Measurements from ENCODE around the gene CCDC92.

Gene CCDC92

GRCh38 chr12:123943816-123944215 is 28.8 kb downstream of the CCDC92 start:
- H3K9ac ChIP-seq (ENCODE audit: low read depth in 1 of 2, low read length in 2 of 2), result no peak overlapping the region
- peaks cover 9 to 19% of the 10 kb centered on the region in 2 donors for H3K36me3 ChIP-seq (ENCODE audit: control insufficient read depth in 2 of 2, insufficient read depth in 2 of 2, low read length in 2 of 2)
- H3K27me3 ChIP-seq (ENCODE audit: control insufficient read depth in 2 of 2, insufficient read depth in 2 of 2, low read length in 2 of 2), result no peaks in the 10 kb centered on the region
- H3K4me3 ChIP-seq (ENCODE audit: low read length in 2 of 2), result no peak overlapping the region
- no peak overlapping the region for H3K27ac ChIP-seq (ENCODE audit: low read depth in 2 of 2, low read length in 2 of 2)
- no peaks in the 10 kb centered on the region for H3K9me3 ChIP-seq (ENCODE audit: control insufficient read depth in 2 of 2, low read length in 2 of 2)
- no peaks in the 10 kb centered on the region for H3K4me1 ChIP-seq (ENCODE audit: control insufficient read depth in 2 of 2, insufficient read depth in 2 of 2, low read length in 2 of 2)

GRCh38 chr12:123942911-123943648 is 29.6 kb downstream of the CCDC92 start:
- Histone ChIP-seq H3K36me3 (ENCODE audit: control insufficient read depth in 2 of 2, insufficient read depth in 2 of 2, low read length in 2 of 2) (peaks cover 9 to 19% of the 10 kb centered on the region in 2 donors), H3K4me1 (ENCODE audit: control insufficient read depth in 2 of 2, insufficient read depth in 2 of 2, low read length in 2 of 2) (no peaks in the 10 kb centered on the region), H3K27ac (ENCODE audit: low read depth in 2 of 2, low read length in 2 of 2) (no peak overlapping the region), H3K9me3 (ENCODE audit: control insufficient read depth in 2 of 2, low read length in 2 of 2) (no peaks in the 10 kb centered on the region), H3K9ac (ENCODE audit: low read depth in 1 of 2, low read length in 2 of 2) (no peak overlapping the region), H3K4me3 (ENCODE audit: low read length in 2 of 2) (no peak overlapping the region), H3K27me3 (ENCODE audit: control insufficient read depth in 2 of 2, insufficient read depth in 2 of 2, low read length in 2 of 2) (no peaks in the 10 kb centered on the region)

GRCh38 chr12:123942238-123942653 is 30.4 kb downstream of the CCDC92 start:
- no peak overlapping the region for H3K27ac ChIP-seq (ENCODE audit: low read depth in 2 of 2, low read length in 2 of 2)

GRCh38 chr12:123941624-123942237 is 30.9 kb downstream of the CCDC92 start:
- no peak overlapping the region for H3K4me3 ChIP-seq (ENCODE audit: low read length in 2 of 2)
- H3K27ac ChIP-seq (ENCODE audit: low read depth in 2 of 2, low read length in 2 of 2), result no peak overlapping the region
- peaks cover 0 to 3% of the 10 kb centered on the region in 2 donors for H3K4me1 ChIP-seq (ENCODE audit: control insufficient read depth in 2 of 2, insufficient read depth in 2 of 2, low read length in 2 of 2)
- no peaks in the 10 kb centered on the region for H3K27me3 ChIP-seq (ENCODE audit: control insufficient read depth in 2 of 2, insufficient read depth in 2 of 2, low read length in 2 of 2)
- H3K9ac ChIP-seq (ENCODE audit: low read depth in 1 of 2, low read length in 2 of 2), result no peak overlapping the region
- peaks cover 9 to 21% of the 10 kb centered on the region in 2 donors for H3K36me3 ChIP-seq (ENCODE audit: control insufficient read depth in 2 of 2, insufficient read depth in 2 of 2, low read length in 2 of 2)
- H3K9me3 ChIP-seq (ENCODE audit: control insufficient read depth in 2 of 2, low read length in 2 of 2), result no peaks in the 10 kb centered on the region

More at GRCh38 chr12:123942238-123942653, 30.4 kb downstream of the CCDC92 start:
- Histone ChIP-seq H3K4me3 (ENCODE audit: low read length in 2 of 2) (no peak overlapping the region), H3K36me3 (ENCODE audit: control insufficient read depth in 2 of 2, insufficient read depth in 2 of 2, low read length in 2 of 2) (peaks cover 9 to 19% of the 10 kb centered on the region in 2 donors), H3K4me1 (ENCODE audit: control insufficient read depth in 2 of 2, insufficient read depth in 2 of 2, low read length in 2 of 2) (peaks cover 0 to 3% of the 10 kb centered on the region in 2 donors), H3K9me3 (ENCODE audit: control insufficient read depth in 2 of 2, low read length in 2 of 2) (no peaks in the 10 kb centered on the region), H3K27me3 (ENCODE audit: control insufficient read depth in 2 of 2, insufficient read depth in 2 of 2, low read length in 2 of 2) (no peaks in the 10 kb centered on the region), H3K9ac (ENCODE audit: low read depth in 1 of 2, low read length in 2 of 2) (no peak overlapping the region)

- Histone ChIP-seq H3K9ac (ENCODE audit: low read depth in 1 of 2, low read length in 2 of 2) (no peak overlapping the region), H3K27ac (ENCODE audit: low read depth in 2 of 2, low read length in 2 of 2) (no peak overlapping the region), H3K27me3 (ENCODE audit: control insufficient read depth in 2 of 2, insufficient read depth in 2 of 2, low read length in 2 of 2) (no peaks in the 10 kb centered on the region), H3K4me1 (ENCODE audit: control insufficient read depth in 2 of 2, insufficient read depth in 2 of 2, low read length in 2 of 2) (peaks cover 0 to 3% of the 10 kb centered on the region in 2 donors), H3K9me3 (ENCODE audit: control insufficient read depth in 2 of 2, low read length in 2 of 2) (no peaks in the 10 kb centered on the region), H3K36me3 (ENCODE audit: control insufficient read depth in 2 of 2, insufficient read depth in 2 of 2, low read length in 2 of 2) (peaks cover 12 to 25% of the 10 kb centered on the region in 2 donors), H3K4me3 (ENCODE audit: low read length in 2 of 2) (no peak overlapping the region)
These were observed 31.6 kb downstream of the CCDC92 start for GRCh38 chr12:123941000-123941399.

- Histone ChIP-seq H3K27me3 (ENCODE audit: control insufficient read depth in 2 of 2, insufficient read depth in 2 of 2, low read length in 2 of 2) (no peaks in the 10 kb centered on the region), H3K36me3 (ENCODE audit: control insufficient read depth in 2 of 2, insufficient read depth in 2 of 2, low read length in 2 of 2) (peaks cover 12 to 25% of the 10 kb centered on the region in 2 donors), H3K27ac (ENCODE audit: low read depth in 2 of 2, low read length in 2 of 2) (no peak overlapping the region), H3K9me3 (ENCODE audit: control insufficient read depth in 2 of 2, low read length in 2 of 2) (no peaks in the 10 kb centered on the region), H3K4me1 (ENCODE audit: control insufficient read depth in 2 of 2, insufficient read depth in 2 of 2, low read length in 2 of 2) (peaks cover 0 to 3% of the 10 kb centered on the region in 2 donors), H3K9ac (ENCODE audit: low read depth in 1 of 2, low read length in 2 of 2) (no peak overlapping the region), H3K4me3 (ENCODE audit: low read length in 2 of 2) (no peak overlapping the region)
These were observed 32.0 kb downstream of the CCDC92 start for GRCh38 chr12:123940627-123940966.

GRCh38 chr12:123939716-123940626 is 32.7 kb downstream of the CCDC92 start:
- no peak overlapping the region for H3K4me3 ChIP-seq (ENCODE audit: low read length in 2 of 2)
- no peaks in the 10 kb centered on the region for H3K9me3 ChIP-seq (ENCODE audit: control insufficient read depth in 2 of 2, low read length in 2 of 2)
- peaks cover 0 to 3% of the 10 kb centered on the region in 2 donors for H3K4me1 ChIP-seq (ENCODE audit: control insufficient read depth in 2 of 2, insufficient read depth in 2 of 2, low read length in 2 of 2)
- no peaks in the 10 kb centered on the region for H3K27me3 ChIP-seq (ENCODE audit: control insufficient read depth in 2 of 2, insufficient read depth in 2 of 2, low read length in 2 of 2)
- H3K36me3 ChIP-seq (ENCODE audit: control insufficient read depth in 2 of 2, insufficient read depth in 2 of 2, low read length in 2 of 2), result peaks cover 12 to 25% of the 10 kb centered on the region in 2 donors
- no peak overlapping the region for H3K27ac ChIP-seq (ENCODE audit: low read depth in 2 of 2, low read length in 2 of 2)
- H3K9ac ChIP-seq (ENCODE audit: low read depth in 1 of 2, low read length in 2 of 2), result no peak overlapping the region

- Histone ChIP-seq H3K4me3 (ENCODE audit: low read length in 2 of 2) (no peak overlapping the region), H3K9ac (ENCODE audit: low read depth in 1 of 2, low read length in 2 of 2) (no peak overlapping the region), H3K9me3 (ENCODE audit: control insufficient read depth in 2 of 2, low read length in 2 of 2) (no peaks in the 10 kb centered on the region), H3K4me1 (ENCODE audit: control insufficient read depth in 2 of 2, insufficient read depth in 2 of 2, low read length in 2 of 2) (peaks cover 0 to 3% of the 10 kb centered on the region in 2 donors), H3K36me3 (ENCODE audit: control insufficient read depth in 2 of 2, insufficient read depth in 2 of 2, low read length in 2 of 2) (peaks cover 12 to 23% of the 10 kb centered on the region in 2 donors), H3K27me3 (ENCODE audit: control insufficient read depth in 2 of 2, insufficient read depth in 2 of 2, low read length in 2 of 2) (no peaks in the 10 kb centered on the region), H3K27ac (ENCODE audit: low read depth in 2 of 2, low read length in 2 of 2) (no peak overlapping the region)
These were observed 33.8 kb downstream of the CCDC92 start for GRCh38 chr12:123938679-123939480.

- H3K27ac ChIP-seq (ENCODE audit: low read depth in 2 of 2, low read length in 2 of 2), result no peak overlapping the region
- peaks cover 12 to 20% of the 10 kb centered on the region in 2 donors for H3K36me3 ChIP-seq (ENCODE audit: control insufficient read depth in 2 of 2, insufficient read depth in 2 of 2, low read length in 2 of 2)
- no peak overlapping the region for H3K4me3 ChIP-seq (ENCODE audit: low read length in 2 of 2)
- peaks cover 0 to 3% of the 10 kb centered on the region in 2 donors for H3K4me1 ChIP-seq (ENCODE audit: control insufficient read depth in 2 of 2, insufficient read depth in 2 of 2, low read length in 2 of 2)
- no peaks in the 10 kb centered on the region for H3K9me3 ChIP-seq (ENCODE audit: control insufficient read depth in 2 of 2, low read length in 2 of 2)
- H3K27me3 ChIP-seq (ENCODE audit: control insufficient read depth in 2 of 2, insufficient read depth in 2 of 2, low read length in 2 of 2), result no peaks in the 10 kb centered on the region
- H3K9ac ChIP-seq (ENCODE audit: low read depth in 1 of 2, low read length in 2 of 2), result no peak overlapping the region
These were observed 34.7 kb downstream of the CCDC92 start for GRCh38 chr12:123937707-123938591.

Measured in mucosa of rectum (tissue), 2 donors.